GM12873 (cell line): ENCODE data around the gene PHTF2.

Experiments
- TF ChIP-seq, protein P1 (sequence below): IDR thresholded peaks from 2 replicates; pipeline ENCODE4 v1.5.1; 2012; ENCODE audit warnings: low read depth, mild to moderate bottlenecking, moderate library complexity, low read length, control low read depth; ENCODE audit not compliant: insufficient read depth; ENCODE audit errors: missing control alignments

Gene PHTF2

DNA sequence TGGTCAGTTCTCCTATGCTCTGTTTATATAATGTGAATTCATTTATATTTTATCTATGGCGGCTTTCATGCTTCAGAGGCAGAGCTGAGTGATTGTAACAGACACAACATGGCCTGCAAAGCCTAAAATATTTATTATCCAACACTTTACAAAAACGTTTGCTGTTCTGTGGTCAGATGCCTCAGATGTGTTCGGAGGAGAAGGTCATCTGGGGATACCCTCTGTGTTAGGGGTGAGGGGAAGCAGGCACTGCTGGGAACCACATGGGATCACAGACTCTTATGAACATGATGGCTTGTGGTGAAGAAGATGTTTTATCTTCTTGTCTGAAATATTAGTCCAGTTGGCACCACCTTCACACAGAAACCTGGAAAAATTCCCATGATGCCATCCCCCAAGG, 203.4 kb downstream of the PHTF2 start:
- TF ChIP-seq, protein P1, sequence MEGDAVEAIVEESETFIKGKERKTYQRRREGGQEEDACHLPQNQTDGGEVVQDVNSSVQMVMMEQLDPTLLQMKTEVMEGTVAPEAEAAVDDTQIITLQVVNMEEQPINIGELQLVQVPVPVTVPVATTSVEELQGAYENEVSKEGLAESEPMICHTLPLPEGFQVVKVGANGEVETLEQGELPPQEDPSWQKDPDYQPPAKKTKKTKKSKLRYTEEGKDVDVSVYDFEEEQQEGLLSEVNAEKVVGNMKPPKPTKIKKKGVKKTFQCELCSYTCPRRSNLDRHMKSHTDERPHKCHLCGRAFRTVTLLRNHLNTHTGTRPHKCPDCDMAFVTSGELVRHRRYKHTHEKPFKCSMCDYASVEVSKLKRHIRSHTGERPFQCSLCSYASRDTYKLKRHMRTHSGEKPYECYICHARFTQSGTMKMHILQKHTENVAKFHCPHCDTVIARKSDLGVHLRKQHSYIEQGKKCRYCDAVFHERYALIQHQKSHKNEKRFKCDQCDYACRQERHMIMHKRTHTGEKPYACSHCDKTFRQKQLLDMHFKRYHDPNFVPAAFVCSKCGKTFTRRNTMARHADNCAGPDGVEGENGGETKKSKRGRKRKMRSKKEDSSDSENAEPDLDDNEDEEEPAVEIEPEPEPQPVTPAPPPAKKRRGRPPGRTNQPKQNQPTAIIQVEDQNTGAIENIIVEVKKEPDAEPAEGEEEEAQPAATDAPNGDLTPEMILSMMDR, result no peak

- TF ChIP-seq, protein P1, result no peak
Observed at GRCh38 chr7:78002715-78003114, 204.1 kb downstream of the PHTF2 start.

DNA sequence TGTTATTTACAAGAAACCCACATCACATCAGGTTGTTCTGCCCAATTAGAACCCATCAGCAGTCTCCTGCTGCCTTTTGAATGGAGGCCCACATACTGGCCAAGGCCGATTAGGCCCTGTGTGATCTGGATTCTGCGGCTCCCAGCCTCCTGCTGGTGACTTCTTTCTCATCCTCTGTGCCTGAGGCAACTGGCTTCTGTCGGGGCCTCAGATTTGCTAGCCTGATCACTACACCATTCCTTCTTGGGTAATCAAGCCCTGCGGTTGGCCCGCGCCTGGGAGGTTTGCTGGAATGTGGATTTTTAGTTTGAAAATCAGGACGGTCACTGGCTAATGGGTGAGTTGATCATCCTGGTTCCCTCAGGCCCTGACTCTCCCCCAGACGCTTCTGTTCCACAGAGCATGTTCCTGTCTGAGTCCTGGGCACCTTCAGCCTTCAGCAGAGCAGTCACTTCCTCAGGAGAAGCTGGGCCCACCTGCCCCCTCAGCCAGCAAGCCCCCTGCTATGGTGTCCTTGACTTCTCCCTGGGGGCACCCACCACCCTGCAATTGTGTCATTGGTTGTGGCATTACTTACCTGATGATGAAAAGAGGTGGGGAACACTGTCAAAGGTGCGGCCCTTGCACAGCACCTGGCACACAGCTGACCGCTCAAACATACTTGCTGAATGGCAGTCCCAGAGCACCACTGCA, 207.6 kb downstream of the PHTF2 start:
- TF ChIP-seq, protein P1, result no peak
